HCT116 (cell line): ENCODE results near the gene ARMC6. TPM values are rescaled to one million over a fixed set of nuclear protein-coding genes. Genes with fewer than 3 reads are reported as not detected.

Experiments
- ATAC-seq: fragments of 200-7000 bp; cut with Tn5 transposase; 2 replicates; pipeline ENCODE4 v1.9.1; 2020; ENCODE audit warnings: mild to moderate bottlenecking, moderate library complexity
- BruUV-seq: library from RNA; stranded (reverse); fragments of 400-500 nt; replicated peaks from 2 replicates; lab custom pipeline; 2021; lab: Mats Ljungman, UMichigan
- CTCF ChIA-PET: fragments of 300-600 bp; sonication (Branson Sonifier 250); formaldehyde crosslinking; loops from one replicate; lab custom pipeline; 2021; ENCODE audit warnings: antibody characterized with exemption; lab: Charles Lee
- POLR2A ChIA-PET: fragments of 300-600, 350-600 bp; sonication (Branson Sonifier 250); formaldehyde crosslinking; loops from one replicate; lab custom pipeline; 2021; ENCODE audit warnings: antibody characterized with exemption; lab: Charles Lee
- RAD21 ChIA-PET, 2 experiments: fragments of 300-600 bp; sonication (Branson Sonifier 250); formaldehyde crosslinking; loops; one replicate each; lab custom pipeline; 2023; ENCODE audit warnings: low total read pairs in 2 of 2; ENCODE audit not compliant: uncharacterized antibody in 2 of 2, unreplicated experiment in 2 of 2, low non-redundant PET in 1 of 2; lab: Charles Lee
- DNase-seq: peaks from one replicate; pipeline ENCODE4 v3.0.0-alpha.2; 2010; ENCODE audit warnings: low read depth, low spot score
- H2AFZ ChIP-seq: fragments of 200-600 bp; shearing (Covaris generic), sonication (generic); 2 replicates; pipeline ENCODE4 v1.6.1; 2017; ENCODE audit warnings: low read depth, mixed run types, mixed read lengths, antibody characterized with exemption, low read length; ENCODE audit not compliant: poor library complexity, severe bottlenecking
- H3K27ac ChIP-seq: 2 replicates; pipeline ENCODE4 v1.5.1; 2012; ENCODE audit warnings: low read depth, low read length
- H3K27me3 ChIP-seq: fragments of 200-600 bp; sonication (generic); 2 replicates; pipeline ENCODE4 v1.6.1; 2016; ENCODE audit warnings: mixed run types, low read length, mixed read lengths; ENCODE audit not compliant: insufficient read depth
- H3K36me3 ChIP-seq, 2 experiments: fragments of 200-500 bp in 1 of 2; fragments of 200-600 bp in 1 of 2; sonication (Bioruptor generic) in 1 of 2; sonication (generic) in 1 of 2; 2 replicates each; pipeline versions ENCODE4 v1.5.1 to v1.6.1; 2014 to 2016; ENCODE audit warnings: low read length in 2 of 2, inconsistent platforms in 1 of 2, mixed read lengths in 1 of 2, mixed run types in 1 of 2; ENCODE audit not compliant: insufficient read depth in 2 of 2, control insufficient read depth in 1 of 2
- H3K4me1 ChIP-seq, 2 experiments: fragments of 200-600 bp in 1 of 2; sonication (generic) in 1 of 2; 2 replicates each; pipeline versions ENCODE4 v1.5.1 to v1.6.1; 2012 to 2017; ENCODE audit warnings: low read length in 2 of 2, inconsistent platforms in 1 of 2, mild to moderate bottlenecking in 1 of 2, mixed read lengths in 1 of 2, mixed run types in 1 of 2, moderate library complexity in 1 of 2; ENCODE audit not compliant: insufficient read depth in 2 of 2, control insufficient read depth in 1 of 2
- H3K4me2 ChIP-seq: fragments of 200-600 bp; sonication (generic); 2 replicates; pipeline ENCODE4 v1.6.1; 2017; ENCODE audit warnings: mixed run types, low read length, mixed read lengths
- H3K4me3 ChIP-seq, 2 experiments: fragments of 200-600 bp in 1 of 2; sonication (generic) in 1 of 2; replicated peaks in 1 of 2; 2 replicates each; pipeline ENCODE4 v1.5.1; 2011 to 2016; ENCODE audit warnings: low read length in 2 of 2, control low read depth in 1 of 2, low read depth in 1 of 2, mild to moderate bottlenecking in 1 of 2, mixed read lengths in 1 of 2, mixed run types in 1 of 2
- H3K79me2 ChIP-seq: fragments of 200-600 bp; sonication (generic); 2 replicates; pipeline ENCODE4 v1.6.1; 2017; ENCODE audit warnings: mild to moderate bottlenecking, mixed run types, low read length, moderate library complexity, mixed read lengths; ENCODE audit not compliant: insufficient read depth
- H3K9ac ChIP-seq: fragments of 200-600 bp; sonication (generic); 2 replicates; pipeline ENCODE4 v1.6.1; 2016; ENCODE audit warnings: low read length, mixed read lengths
- H3K9me2 ChIP-seq: fragments of 200-600 bp; sonication (generic), shearing (Covaris generic); 2 replicates; pipeline ENCODE4 v1.6.1; 2017; ENCODE audit warnings: mixed run types, mild to moderate bottlenecking, moderate library complexity; ENCODE audit not compliant: insufficient read depth
- H3K9me3 ChIP-seq, 2 experiments: fragments of 200-500 bp in 1 of 2; fragments of 200-600 bp in 1 of 2; sonication (Bioruptor generic) in 1 of 2; sonication (generic) in 1 of 2; 2 replicates each; pipeline ENCODE4 v1.6.1; 2014 to 2017; ENCODE audit warnings: low read length in 2 of 2, mixed read lengths in 2 of 2, inconsistent platforms in 1 of 2, low read depth in 1 of 2, mild to moderate bottlenecking in 1 of 2, mixed run types in 1 of 2, moderate library complexity in 1 of 2; ENCODE audit not compliant: control insufficient read depth in 1 of 2, insufficient read depth in 1 of 2
- H4K20me1 ChIP-seq: fragments of 200-600 bp; sonication (generic), shearing (Covaris generic); 2 replicates; pipeline ENCODE4 v1.6.1; 2017; ENCODE audit warnings: mixed run types, mild to moderate bottlenecking, moderate library complexity; ENCODE audit not compliant: insufficient read depth
- CBX3 ChIP-seq: IDR thresholded peaks from 2 replicates; pipeline ENCODE4 v1.6.1; 2012; ENCODE audit warnings: low read depth
- CEBPB ChIP-seq: IDR thresholded peaks from 2 replicates; pipeline ENCODE4 v1.6.1; 2012; ENCODE audit warnings: low read depth
- ELF1 ChIP-seq: IDR thresholded peaks from 2 replicates; pipeline ENCODE4 v1.6.1; 2012; ENCODE audit warnings: low read depth, borderline replicate concordance
- EZH2 ChIP-seq: fragments of 200-600 bp; sonication (generic); IDR thresholded peaks from 2 replicates; pipeline ENCODE4 v1.6.1; 2017; ENCODE audit warnings: antibody characterized with exemption, mixed run types
- EZH2phosphoT487 ChIP-seq: fragments of 200-600 bp; IDR thresholded peaks from 2 replicates; pipeline ENCODE4 v1.6.1; 2018; ENCODE audit warnings: antibody characterized with exemption, borderline replicate concordance
- JUND ChIP-seq: IDR thresholded peaks from 2 replicates; pipeline ENCODE4 v1.6.1; 2012
- POLR2A ChIP-seq: IDR thresholded peaks from 2 replicates; pipeline ENCODE4 v1.7.0; 2011; ENCODE audit warnings: borderline replicate concordance; ENCODE audit not compliant: insufficient read depth, insufficient read length; ENCODE audit errors: extremely low read depth
- SIN3A ChIP-seq: IDR thresholded peaks from 2 replicates; pipeline ENCODE4 v1.6.1; 2012; ENCODE audit warnings: low read depth
- SP1 ChIP-seq: IDR thresholded peaks from 2 replicates; pipeline ENCODE4 v1.6.1; 2012; ENCODE audit warnings: low read depth
- TCF7L2 ChIP-seq: IDR thresholded peaks from 2 replicates; pipeline ENCODE4 v1.7.0; 2011; ENCODE audit warnings: borderline replicate concordance, inconsistent platforms; ENCODE audit not compliant: insufficient read depth, insufficient read length; ENCODE audit errors: extremely low read depth
- YY1 ChIP-seq: IDR thresholded peaks from 2 replicates; pipeline ENCODE4 v1.6.1; 2011; ENCODE audit warnings: low read length, low read depth, moderate library complexity, mild to moderate bottlenecking; ENCODE audit not compliant: insufficient replicate concordance; ENCODE audit errors: extremely low read depth
- ZFX ChIP-seq: fragments of 450-650 bp; IDR thresholded peaks from 2 replicates; pipeline ENCODE4 v1.6.1; 2017
- intact Hi-C: fragments of 100-400 bp; cut with micrococcal nuclease; formaldehyde crosslinking; loops from 2 replicates; pipeline ENCODE4 v1.10.0; 2022
- total RNA-seq: library from RNA; stranded (reverse); gene quantifications from one replicate; pipeline ENCODE4 v1.2.1, GENCODE V29; 2021; ENCODE audit not compliant: unreplicated experiment
- TF ChIP-seq, protein P1 (sequence below): IDR thresholded peaks from 2 replicates; pipeline ENCODE4 v1.6.1; 2011; ENCODE audit warnings: mild to moderate bottlenecking, low read length, moderate library complexity; ENCODE audit not compliant: insufficient replicate concordance; ENCODE audit errors: extremely low read depth
- TF ChIP-seq, protein P2 (sequence below), 3 experiments: fragments of 200-600 bp in 1 of 3; sonication (generic) in 1 of 3; IDR thresholded peaks in 2 of 3; conservative IDR thresholded peaks in 1 of 3; 2 replicates each; pipeline ENCODE4 v1.5.1; 2012 to 2017; ENCODE audit warnings: low read depth in 2 of 3, low read length in 2 of 3, antibody characterized with exemption in 1 of 3, borderline replicate concordance in 1 of 3, control low read depth in 1 of 3, mild to moderate bottlenecking in 1 of 3, mixed read lengths in 1 of 3, mixed run types in 1 of 3, moderate library complexity in 1 of 3; ENCODE audit not compliant: insufficient read depth in 1 of 3
- TF ChIP-seq, protein P3 (sequence below): IDR thresholded peaks from 2 replicates; pipeline ENCODE4 v1.6.1; 2012

The ARMC6 gene
- total RNA-seq, 1 experiment from 2014 or later, result 34.7 TPM

DNA sequence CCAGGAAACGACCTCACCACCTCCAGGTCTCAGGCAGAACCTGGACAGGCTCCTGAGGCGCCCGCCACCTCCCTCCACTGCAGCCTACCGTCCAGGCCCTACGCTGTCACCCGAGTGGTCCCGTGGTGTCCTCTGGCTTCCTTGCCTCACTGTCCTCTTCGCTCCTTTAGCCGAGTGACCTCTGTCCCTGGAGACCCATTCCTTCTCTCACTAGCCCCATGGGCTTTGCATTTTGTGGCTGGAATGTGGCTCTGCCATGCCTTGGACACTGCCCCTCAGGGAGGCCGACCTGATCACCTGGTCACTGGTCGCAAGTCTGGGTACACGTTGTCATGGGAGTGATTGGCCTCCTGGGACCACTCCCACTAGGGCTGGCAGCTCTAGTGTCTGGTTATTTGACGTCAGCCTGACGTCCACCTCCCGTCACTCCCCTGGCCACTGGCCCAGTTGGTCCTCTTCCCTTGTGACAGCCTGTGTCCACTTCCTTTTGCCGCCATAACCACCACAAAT, 48.3 kb downstream of the ARMC6 start:
- no peaks in the 10 kb centered on the region for H3K79me2 ChIP-seq
- no TSS peak for BruUV-seq
- CTCF ChIA-PET, result no interaction called here

DNA sequence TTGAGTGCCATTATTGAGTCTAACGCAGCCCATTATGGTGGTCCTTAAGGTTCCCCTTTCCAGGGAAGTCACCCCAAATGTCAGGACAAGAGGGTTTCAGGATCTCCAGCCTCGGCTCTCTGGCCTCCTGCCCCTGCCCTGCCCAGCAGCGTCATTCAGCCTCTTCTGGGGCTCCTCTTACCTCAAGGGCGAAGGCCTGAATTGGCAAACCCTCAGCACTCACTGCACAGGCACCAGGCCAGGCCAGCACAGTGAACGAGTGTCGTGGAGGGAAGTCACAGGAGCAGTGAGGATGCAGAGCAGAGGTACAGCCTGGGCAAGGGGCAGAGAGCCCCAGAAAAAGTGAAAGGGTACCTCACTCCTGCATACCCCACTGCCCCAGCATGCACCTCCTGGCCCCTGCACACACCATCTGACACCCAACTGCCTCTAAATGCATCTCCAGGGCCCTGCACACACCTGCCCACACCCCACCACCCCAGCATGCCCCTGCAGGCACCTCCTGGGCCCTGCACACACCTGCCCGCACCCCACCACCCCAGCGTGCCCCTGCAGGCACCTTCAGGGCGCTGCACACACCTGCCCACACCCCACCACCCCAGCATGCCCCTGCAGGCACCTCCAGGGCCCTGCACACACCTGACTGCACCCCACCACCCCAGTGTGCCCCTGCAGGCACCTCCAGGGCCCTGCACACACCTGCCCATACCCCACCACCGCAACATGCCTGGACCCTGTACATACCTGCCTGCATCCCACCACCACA, 50.2 kb downstream of the ARMC6 start:
- Histone ChIP-seq H3K9ac (no peak overlapping the region), H3K79me2 (no peaks in the 10 kb centered on the region), H3K27ac (no peak overlapping the region), H3K9me3 (no peaks in the 10 kb centered on the region), H3K36me3 (no peaks in the 10 kb centered on the region), H3K4me3 (no peak overlapping the region), H2AFZ (no peak overlapping the region), H3K4me1 (0 out of 4 replicates have a peak, but pooled peaks cover 0 to 2% of the 10 kb centered on the region in 2 experiments), H3K4me2 (no peak overlapping the region), H3K27me3 (no peaks in the 10 kb centered on the region), H4K20me1 (no peaks in the 10 kb centered on the region), H3K9me2 (no peaks in the 10 kb centered on the region)
- no peak for DNase-seq
- intact Hi-C loops, result no loop called here
- no peak for ATAC-seq
- ChIA-PET CTCF (no interaction called here), RAD21 (no interaction called here), POLR2A (no interaction called here)
- no TSS peak for BruUV-seq
- no peak for TF ChIP-seq JUND
- no peak for TF ChIP-seq ZFX
- TF ChIP-seq, protein P1, sequence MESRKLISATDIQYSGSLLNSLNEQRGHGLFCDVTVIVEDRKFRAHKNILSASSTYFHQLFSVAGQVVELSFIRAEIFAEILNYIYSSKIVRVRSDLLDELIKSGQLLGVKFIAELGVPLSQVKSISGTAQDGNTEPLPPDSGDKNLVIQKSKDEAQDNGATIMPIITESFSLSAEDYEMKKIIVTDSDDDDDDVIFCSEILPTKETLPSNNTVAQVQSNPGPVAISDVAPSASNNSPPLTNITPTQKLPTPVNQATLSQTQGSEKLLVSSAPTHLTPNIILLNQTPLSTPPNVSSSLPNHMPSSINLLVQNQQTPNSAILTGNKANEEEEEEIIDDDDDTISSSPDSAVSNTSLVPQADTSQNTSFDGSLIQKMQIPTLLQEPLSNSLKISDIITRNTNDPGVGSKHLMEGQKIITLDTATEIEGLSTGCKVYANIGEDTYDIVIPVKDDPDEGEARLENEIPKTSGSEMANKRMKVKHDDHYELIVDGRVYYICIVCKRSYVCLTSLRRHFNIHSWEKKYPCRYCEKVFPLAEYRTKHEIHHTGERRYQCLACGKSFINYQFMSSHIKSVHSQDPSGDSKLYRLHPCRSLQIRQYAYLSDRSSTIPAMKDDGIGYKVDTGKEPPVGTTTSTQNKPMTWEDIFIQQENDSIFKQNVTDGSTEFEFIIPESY, result no peak
- TF ChIP-seq CBX3, result no peak
- no peak for TF ChIP-seq EZH2phosphoT487
- TF ChIP-seq YY1, result no peak
- no peak for TF ChIP-seq CEBPB
- TF ChIP-seq, protein P2, sequence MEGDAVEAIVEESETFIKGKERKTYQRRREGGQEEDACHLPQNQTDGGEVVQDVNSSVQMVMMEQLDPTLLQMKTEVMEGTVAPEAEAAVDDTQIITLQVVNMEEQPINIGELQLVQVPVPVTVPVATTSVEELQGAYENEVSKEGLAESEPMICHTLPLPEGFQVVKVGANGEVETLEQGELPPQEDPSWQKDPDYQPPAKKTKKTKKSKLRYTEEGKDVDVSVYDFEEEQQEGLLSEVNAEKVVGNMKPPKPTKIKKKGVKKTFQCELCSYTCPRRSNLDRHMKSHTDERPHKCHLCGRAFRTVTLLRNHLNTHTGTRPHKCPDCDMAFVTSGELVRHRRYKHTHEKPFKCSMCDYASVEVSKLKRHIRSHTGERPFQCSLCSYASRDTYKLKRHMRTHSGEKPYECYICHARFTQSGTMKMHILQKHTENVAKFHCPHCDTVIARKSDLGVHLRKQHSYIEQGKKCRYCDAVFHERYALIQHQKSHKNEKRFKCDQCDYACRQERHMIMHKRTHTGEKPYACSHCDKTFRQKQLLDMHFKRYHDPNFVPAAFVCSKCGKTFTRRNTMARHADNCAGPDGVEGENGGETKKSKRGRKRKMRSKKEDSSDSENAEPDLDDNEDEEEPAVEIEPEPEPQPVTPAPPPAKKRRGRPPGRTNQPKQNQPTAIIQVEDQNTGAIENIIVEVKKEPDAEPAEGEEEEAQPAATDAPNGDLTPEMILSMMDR (IDR thresholded peaks at IDR 0.05 in 2 of 3, conservative IDR thresholded peaks at IDR 0.05 in 1 of 3; ENCODE audit: borderline replicate concordance in 1 of 3, insufficient read depth in 1 of 3, low read depth in 2 of 3, low read length in 2 of 3), result no peak
- no peak for TF ChIP-seq SIN3A
- TF ChIP-seq ELF1, result no peak
- TF ChIP-seq TCF7L2, result no peak
- no peak for TF ChIP-seq EZH2
- no peak for TF ChIP-seq POLR2A
- no peak for TF ChIP-seq SP1
- TF ChIP-seq, protein P3, sequence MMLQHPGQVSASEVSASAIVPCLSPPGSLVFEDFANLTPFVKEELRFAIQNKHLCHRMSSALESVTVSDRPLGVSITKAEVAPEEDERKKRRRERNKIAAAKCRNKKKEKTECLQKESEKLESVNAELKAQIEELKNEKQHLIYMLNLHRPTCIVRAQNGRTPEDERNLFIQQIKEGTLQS, result no peak

More for the DNA sequence above, 48.3 kb downstream of the ARMC6 start:
- Histone ChIP-seq H2AFZ (no peak overlapping the region), H3K27me3 (no peaks in the 10 kb centered on the region), H3K36me3 (no peaks in the 10 kb centered on the region), H3K27ac (no peak overlapping the region), H3K4me2 (no peak overlapping the region), H3K4me3 (no peak overlapping the region), H3K9ac (no peak overlapping the region), H3K9me3 (no peaks in the 10 kb centered on the region), H3K9me2 (no peaks in the 10 kb centered on the region), H3K4me1 (no peaks in the 10 kb centered on the region), H4K20me1 (no peaks in the 10 kb centered on the region)
- intact Hi-C loops, result no loop called here
- ATAC-seq (no peak), DNase-seq (no peak)
- POLR2A ChIA-PET, result no interaction called here
- RAD21 ChIA-PET, result no interaction called here
- no peak for TF ChIP-seq TCF7L2
- TF ChIP-seq ELF1, result no peak
- TF ChIP-seq CBX3, result no peak
- TF ChIP-seq JUND, result no peak
